Measurements from ENCODE around the gene WEE2.

Gene WEE2

DNA sequence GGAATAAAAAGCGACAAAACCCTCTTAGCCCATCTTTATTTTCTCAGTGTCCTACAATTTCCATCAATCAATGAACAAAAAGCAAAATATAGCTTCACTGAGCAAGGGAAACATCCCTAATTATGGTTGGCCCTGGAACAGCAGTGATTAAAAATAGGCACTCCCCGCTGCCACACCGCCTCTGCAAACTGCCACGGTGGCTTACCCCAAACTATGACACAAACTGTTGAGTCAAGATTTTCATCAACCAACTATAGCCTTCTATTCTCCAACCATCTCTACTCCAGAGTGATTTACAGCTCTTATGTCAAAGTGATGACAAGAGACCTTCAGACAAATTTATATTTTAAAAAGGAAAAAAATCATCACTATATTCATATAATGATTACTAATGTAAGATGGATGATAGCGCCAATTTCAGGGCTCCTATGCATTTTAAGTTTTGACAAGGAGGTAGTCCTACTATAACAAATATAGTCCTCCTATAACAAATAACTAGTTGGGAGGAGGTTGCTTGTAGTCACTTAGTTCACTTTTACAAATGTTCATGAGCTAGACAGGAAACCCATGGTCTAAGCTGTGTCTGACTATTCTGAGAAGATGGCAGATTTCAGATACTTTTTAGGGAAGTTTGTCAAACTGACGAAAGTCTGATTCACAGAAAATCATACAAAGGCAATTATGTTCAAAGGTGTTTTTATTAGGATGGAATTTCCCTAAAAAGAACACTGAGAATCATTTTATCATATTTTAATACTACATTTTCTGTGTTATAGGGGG lies 32.5 kb upstream of the WEE2 start:
- TF ChIP-seq, protein P1, sequence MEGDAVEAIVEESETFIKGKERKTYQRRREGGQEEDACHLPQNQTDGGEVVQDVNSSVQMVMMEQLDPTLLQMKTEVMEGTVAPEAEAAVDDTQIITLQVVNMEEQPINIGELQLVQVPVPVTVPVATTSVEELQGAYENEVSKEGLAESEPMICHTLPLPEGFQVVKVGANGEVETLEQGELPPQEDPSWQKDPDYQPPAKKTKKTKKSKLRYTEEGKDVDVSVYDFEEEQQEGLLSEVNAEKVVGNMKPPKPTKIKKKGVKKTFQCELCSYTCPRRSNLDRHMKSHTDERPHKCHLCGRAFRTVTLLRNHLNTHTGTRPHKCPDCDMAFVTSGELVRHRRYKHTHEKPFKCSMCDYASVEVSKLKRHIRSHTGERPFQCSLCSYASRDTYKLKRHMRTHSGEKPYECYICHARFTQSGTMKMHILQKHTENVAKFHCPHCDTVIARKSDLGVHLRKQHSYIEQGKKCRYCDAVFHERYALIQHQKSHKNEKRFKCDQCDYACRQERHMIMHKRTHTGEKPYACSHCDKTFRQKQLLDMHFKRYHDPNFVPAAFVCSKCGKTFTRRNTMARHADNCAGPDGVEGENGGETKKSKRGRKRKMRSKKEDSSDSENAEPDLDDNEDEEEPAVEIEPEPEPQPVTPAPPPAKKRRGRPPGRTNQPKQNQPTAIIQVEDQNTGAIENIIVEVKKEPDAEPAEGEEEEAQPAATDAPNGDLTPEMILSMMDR (IDR thresholded peaks at IDR 0.05; ENCODE audit: control insufficient read depth, insufficient read depth, low read depth, low read length, missing control alignments): no peak
- no peak for DNase-seq (ENCODE audit: low read depth)
- H3K4me3 ChIP-seq (ENCODE audit: control insufficient read depth, low read depth, low read length): no peak overlapping the region

DNA sequence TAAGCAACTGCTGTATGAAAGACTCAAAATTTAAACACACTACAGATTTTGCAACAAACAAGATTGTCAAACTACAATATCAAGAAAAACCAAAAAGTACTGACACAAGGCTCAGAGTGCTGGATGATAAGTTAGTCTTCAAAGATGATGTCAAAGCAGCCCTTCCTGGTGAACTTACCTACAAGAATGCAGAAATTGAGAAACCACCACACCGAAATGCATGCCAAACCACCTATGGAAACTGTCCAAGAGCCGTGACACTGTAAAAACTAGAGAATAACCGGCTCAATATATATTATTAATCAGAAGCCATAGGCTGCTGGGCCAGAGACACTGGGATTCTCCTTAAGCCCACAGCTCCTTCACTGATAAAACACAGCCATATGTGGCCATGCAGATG lies 31.5 kb upstream of the WEE2 start:
- TF ChIP-seq, protein P1 (IDR thresholded peaks at IDR 0.05; ENCODE audit: control insufficient read depth, insufficient read depth, low read depth, low read length, missing control alignments): no peak
- no peak overlapping the region for H3K4me3 ChIP-seq (ENCODE audit: control insufficient read depth, low read depth, low read length)
- DNase-seq (ENCODE audit: low read depth): no peak

DNA sequence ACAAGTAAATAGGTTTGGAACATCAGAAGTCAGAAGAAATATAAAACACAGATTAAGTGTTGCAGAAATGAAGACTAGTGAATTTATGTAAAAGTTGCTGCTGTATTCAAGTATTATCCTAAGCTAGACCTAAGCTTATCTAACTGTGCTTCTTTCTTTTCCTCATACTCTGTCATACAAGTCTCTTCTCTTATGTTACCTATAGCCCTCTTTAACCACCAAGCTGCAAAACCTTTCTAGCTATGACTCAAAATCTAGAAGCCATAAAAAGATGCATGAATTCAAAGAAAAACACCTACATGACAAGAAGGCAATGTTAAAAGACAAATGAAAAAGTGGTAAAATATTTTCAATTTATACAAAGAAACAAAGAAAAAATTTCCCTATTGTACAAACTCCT lies 29.1 kb upstream of the WEE2 start:
- TF ChIP-seq, protein P1 (IDR thresholded peaks at IDR 0.05; ENCODE audit: control insufficient read depth, insufficient read depth, low read depth, low read length, missing control alignments): no peak
- DNase-seq (ENCODE audit: low read depth): no peak
- no peak overlapping the region for H3K4me3 ChIP-seq (ENCODE audit: control insufficient read depth, low read depth, low read length)

DNA sequence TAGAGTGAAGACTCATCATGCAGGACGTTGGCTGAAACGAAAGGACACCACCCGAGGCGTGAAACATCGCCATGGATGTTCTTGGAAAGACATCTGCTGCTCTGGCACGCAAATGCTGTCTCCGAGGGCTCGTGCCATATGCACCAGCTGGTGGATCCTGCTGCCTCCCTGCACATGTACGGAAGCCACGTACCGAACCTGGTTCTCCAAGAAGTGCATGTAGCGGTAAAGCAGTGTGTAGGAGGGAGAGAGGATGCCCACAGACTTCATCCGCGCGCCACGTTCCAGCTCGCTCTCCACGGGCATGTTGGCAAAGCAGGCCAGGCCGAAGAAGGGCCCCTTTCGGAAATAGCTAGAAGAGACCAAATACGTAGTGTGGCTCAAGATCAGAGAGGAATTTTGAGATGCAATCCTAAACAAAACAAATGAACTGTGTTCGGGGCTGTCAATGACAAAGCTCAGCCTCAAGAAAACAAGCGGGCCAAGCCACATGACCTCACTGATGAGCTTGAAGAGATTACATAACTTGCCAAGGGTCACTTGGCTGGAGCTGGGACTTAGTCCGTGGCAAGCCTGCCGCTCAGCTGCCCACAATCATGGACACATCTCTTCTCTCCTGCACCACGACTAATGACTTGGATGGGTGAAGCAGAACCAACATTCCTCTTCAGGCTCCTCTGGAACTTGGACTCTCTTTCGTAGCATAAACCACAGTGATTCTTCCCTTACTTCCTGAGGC lies 22.7 kb upstream of the WEE2 start:
- TF ChIP-seq, protein P1 (IDR thresholded peaks at IDR 0.05; ENCODE audit: control insufficient read depth, insufficient read depth, low read depth, low read length, missing control alignments): no peak
- no peak overlapping the region for H3K4me3 ChIP-seq (ENCODE audit: control insufficient read depth, low read depth, low read length)
- DNase-seq (ENCODE audit: low read depth): no peak

DNA sequence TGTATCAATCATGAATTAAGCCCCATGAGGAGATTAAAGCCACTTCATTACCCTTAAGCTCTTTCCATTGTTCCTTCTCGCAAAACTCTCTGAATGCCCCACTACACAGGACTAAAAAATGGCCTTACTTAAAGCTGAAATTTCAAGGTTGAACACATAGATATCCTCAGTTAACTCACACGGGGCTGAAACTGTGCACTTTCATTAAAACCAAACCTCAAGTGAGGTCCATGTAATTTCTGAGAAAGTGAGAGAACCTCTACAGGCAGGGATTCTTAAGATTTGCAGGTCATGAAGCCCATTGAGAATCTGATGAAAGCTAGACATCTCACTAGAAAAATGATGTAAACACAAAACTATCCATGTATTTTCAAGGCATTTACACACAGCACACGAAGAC lies 22.1 kb upstream of the WEE2 start:
- no peak for DNase-seq (ENCODE audit: low read depth)
- TF ChIP-seq, protein P1 (IDR thresholded peaks at IDR 0.05; ENCODE audit: control insufficient read depth, insufficient read depth, low read depth, low read length, missing control alignments): no peak
- H3K4me3 ChIP-seq (ENCODE audit: control insufficient read depth, low read depth, low read length): no peak overlapping the region

DNA sequence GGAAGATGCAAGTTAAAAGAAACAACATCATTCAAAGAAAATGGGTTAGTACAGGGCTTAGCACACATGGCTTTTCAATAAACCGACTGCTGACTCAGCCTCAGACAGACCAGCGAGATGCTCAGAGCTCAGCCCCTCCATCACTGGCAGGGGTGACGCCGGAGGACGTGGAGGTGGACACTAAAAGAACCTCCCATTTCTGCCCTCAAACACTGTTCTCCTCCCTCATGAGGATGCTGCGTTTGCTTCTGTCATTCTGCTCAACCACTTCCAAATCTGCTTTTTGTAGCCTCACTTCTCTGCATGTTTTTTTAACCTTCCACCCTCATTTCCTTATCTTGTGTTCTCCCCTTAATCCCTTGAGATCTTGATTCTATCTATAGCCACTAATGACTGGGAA lies 21.5 kb upstream of the WEE2 start:
- TF ChIP-seq, protein P1 (IDR thresholded peaks at IDR 0.05; ENCODE audit: control insufficient read depth, insufficient read depth, low read depth, low read length, missing control alignments): no peak
- no peak for DNase-seq (ENCODE audit: low read depth)
- H3K4me3 ChIP-seq (ENCODE audit: control insufficient read depth, low read depth, low read length): no peak overlapping the region

All from AG09309 (cell line).